Panc1 (cell line): ENCODE data around the gene C8A. TPM values are rescaled to one million over a fixed set of nuclear protein-coding genes. Genes with fewer than 3 reads are reported as not detected.

Experiments used
- ATAC-seq: fragments of 200-7000 bp; cut with Tn5 transposase; 2 replicates; pipeline ENCODE4 v1.9.1; 2020; ENCODE audit warnings: mild to moderate bottlenecking, moderate library complexity
- BruUV-seq: library from RNA; stranded (reverse); fragments of 400-500 nt; replicated peaks from 2 replicates; lab custom pipeline; 2021; lab: Mats Ljungman, UMichigan
- CTCF ChIA-PET: fragments of 300-600 bp; sonication (Branson Sonifier 250); formaldehyde crosslinking; loops from one replicate; lab custom pipeline; 2022; ENCODE audit warnings: antibody characterized with exemption; lab: Charles Lee
- POLR2A ChIA-PET: fragments of 300-600 bp; sonication (Branson Sonifier 250); formaldehyde crosslinking; loops from one replicate; lab custom pipeline; 2022; ENCODE audit warnings: antibody characterized with exemption; lab: Charles Lee
- DNase-seq: peaks from one replicate; pipeline ENCODE4 v3.0.0-alpha.2; 2010; ENCODE audit warnings: low read depth, low spot score
- H3K27ac ChIP-seq: 2 replicates; pipeline ENCODE4 v1.5.1; 2011; ENCODE audit warnings: mild to moderate bottlenecking, low read length, inconsistent platforms
- H3K27me3 ChIP-seq: fragments of 200-500 bp; sonication (Bioruptor generic); 2 replicates; pipeline ENCODE4 v1.6.0; 2014; ENCODE audit warnings: low read length, inconsistent platforms; ENCODE audit not compliant: control insufficient read depth, insufficient read depth
- H3K36me3 ChIP-seq: fragments of 200-500 bp; sonication (Bioruptor generic); 2 replicates; pipeline ENCODE4 v1.5.1; 2014; ENCODE audit warnings: inconsistent platforms, mild to moderate bottlenecking, low read length, moderate library complexity; ENCODE audit not compliant: control insufficient read depth, insufficient read depth
- H3K4me1 ChIP-seq: 2 replicates; pipeline ENCODE4 v1.5.1; 2011; ENCODE audit warnings: inconsistent platforms, mild to moderate bottlenecking, low read length, moderate library complexity; ENCODE audit not compliant: control insufficient read depth, insufficient read depth
- H3K4me3 ChIP-seq, 2 experiments: 2 replicates each; pipeline ENCODE4 v1.5.1; 2011 to 2012; ENCODE audit warnings: low read depth in 2 of 2, low read length in 2 of 2, mild to moderate bottlenecking in 2 of 2, inconsistent platforms in 1 of 2, moderate library complexity in 1 of 2
- H3K9me3 ChIP-seq: fragments of 200-500 bp; sonication (Bioruptor generic); 2 replicates; pipeline ENCODE4 v1.5.1; 2014; ENCODE audit warnings: low read depth, mild to moderate bottlenecking, inconsistent platforms, low read length, moderate library complexity; ENCODE audit not compliant: control insufficient read depth, insufficient read depth
- CTCF ChIP-seq: fragments of 450-650 bp; IDR thresholded peaks from 2 replicates; pipeline ENCODE4 v1.5.1; 2017; ENCODE audit warnings: mild to moderate bottlenecking
- POLR2AphosphoS5 ChIP-seq: IDR thresholded peaks from 2 replicates; pipeline ENCODE4 v1.6.1; 2012; ENCODE audit warnings: mild to moderate bottlenecking, low read depth, low read length, moderate library complexity
- REST ChIP-seq, 2 experiments: IDR thresholded peaks; 2 replicates each; pipeline ENCODE4 v1.6.1; 2011 to 2012; ENCODE audit warnings: low read depth in 2 of 2, control low read depth in 1 of 2, low read length in 1 of 2, mild to moderate bottlenecking in 1 of 2, moderate library complexity in 1 of 2; ENCODE audit not compliant: insufficient read depth in 1 of 2
- SIN3A ChIP-seq: IDR thresholded peaks from 2 replicates; pipeline ENCODE4 v1.6.1; 2012; ENCODE audit warnings: low read depth, mild to moderate bottlenecking, low read length, moderate library complexity, borderline replicate concordance; ENCODE audit not compliant: insufficient read depth
- TCF7L2 ChIP-seq: IDR thresholded peaks from 2 replicates; pipeline ENCODE4 v1.6.1; 2011; ENCODE audit warnings: mild to moderate bottlenecking, low read depth, low read length, inconsistent platforms
- in situ Hi-C: cut with HindIII; loops from 2 replicates; pipeline ENCODE4 v1.10.0; 2016; ENCODE audit warnings: low sequenced_read_pairs, low pct_unique_long_range_greater_than_20kb
- intact Hi-C: fragments of 100-400 bp; cut with micrococcal nuclease; formaldehyde crosslinking; loops from one replicate; pipeline ENCODE4 v1.10.0; 2022; ENCODE audit not compliant: unreplicated experiment
- total RNA-seq: library from RNA; stranded (reverse); gene quantifications from one replicate; pipeline ENCODE4 v1.2.1, GENCODE V29; 2021; ENCODE audit not compliant: unreplicated experiment

C8A gene
- total RNA-seq, 1 experiment from 2014 or later, result not detected

DNA sequence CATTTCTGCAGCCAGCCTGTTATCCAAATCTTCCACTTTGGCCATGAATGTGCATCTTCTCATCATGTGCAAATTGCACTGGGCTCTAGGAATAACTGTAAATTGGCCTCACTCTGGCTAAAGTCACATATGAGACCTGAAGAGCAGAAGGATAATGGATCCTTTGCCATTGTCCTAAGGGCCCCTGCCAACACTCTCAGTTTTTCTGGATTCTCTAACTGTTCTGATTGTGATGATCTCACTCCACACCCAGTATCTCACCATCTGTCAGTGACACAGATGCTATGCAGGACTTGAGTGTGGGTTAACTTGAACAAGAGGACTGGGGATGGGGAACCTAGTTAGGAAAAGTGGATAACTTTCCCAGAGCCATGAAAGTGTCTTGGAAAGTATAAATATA lies 26.9 kb upstream of the C8A start:
- no peaks in the 10 kb centered on the region for H3K36me3 ChIP-seq
- no peak for DNase-seq
- TF ChIP-seq CTCF, result no peak
- TF ChIP-seq SIN3A, result no peak
- TF ChIP-seq POLR2AphosphoS5, result no peak
- TF ChIP-seq REST (IDR thresholded peaks at IDR 0.05; ENCODE audit: insufficient read depth in 1 of 2, low read depth in 2 of 2, low read length in 1 of 2), result no peak
- no peak for TF ChIP-seq TCF7L2
- no peak overlapping the region for H3K27ac ChIP-seq
- ATAC-seq, result no peak
- BruUV-seq, result no TSS peak
- no peak overlapping the region for H3K4me3 ChIP-seq
- in situ Hi-C loops, result no loop called here
- ChIA-PET POLR2A (no interaction called here), CTCF (interaction anchor here (0.7 kb wide), 1 partner anchor 1828 kb away, joined by 7 read pairs; no protein-coding TSS in a partner anchor)
- intact Hi-C loops, result no loop called here
- H3K4me1 ChIP-seq, result no peaks in the 10 kb centered on the region
- no peaks in the 10 kb centered on the region for H3K9me3 ChIP-seq
- H3K27me3 ChIP-seq, result peaks cover 7% of the 10 kb centered on the region

- H3K4me3 ChIP-seq, result no peak overlapping the region
- CTCF ChIA-PET, result interaction anchor here (0.7 kb wide), 1 partner anchor 17 kb away, joined by 10 read pairs; no protein-coding TSS in a partner anchor
- H3K9me3 ChIP-seq, result no peaks in the 10 kb centered on the region
- no peak for ATAC-seq
- in situ Hi-C loops (no loop called here), intact Hi-C loops (loop anchor here (10.0 kb wide), 3 partner anchors 135 to 235 kb away; partner anchors contain the start of gene C8B)
- H3K27me3 ChIP-seq, result peaks cover 3% of the 10 kb centered on the region; the same call in 1 of the 2 replicates
- BruUV-seq, result no TSS peak
- no peak overlapping the region for H3K27ac ChIP-seq
- POLR2A ChIA-PET, result no interaction called here
- H3K4me1 ChIP-seq, result no peaks in the 10 kb centered on the region
- DNase-seq, result no peak
- H3K36me3 ChIP-seq, result no peaks in the 10 kb centered on the region
- no peak for TF ChIP-seq CTCF
- TF ChIP-seq SIN3A, result no peak
- TF ChIP-seq TCF7L2, result no peak
- no peak for TF ChIP-seq POLR2AphosphoS5
Observed at GRCh38 chr1:56830052-56830451, 24.5 kb upstream of the C8A start.
